HepG2 (cell line): ENCODE measurements around the gene ACTN3. TPM values are rescaled to one million over a fixed set of nuclear protein-coding genes. Genes with fewer than 3 reads are reported as not detected.

Experiments used
- ARNT ChIP-seq: fragments of 450-650 bp; IDR thresholded peaks from 2 replicates; pipeline ENCODE4 v1.6.1; 2017
- CREB1 ChIP-seq, 2 experiments: fragments of 450-650 bp in 1 of 2; IDR thresholded peaks; 2 replicates each; pipeline ENCODE4 v1.6.1; 2016 to 2017; ENCODE audit warnings: control low read depth in 1 of 2, mild to moderate bottlenecking in 1 of 2, missing compliant biosample characterization in 1 of 2, missing genetic modification characterization in 1 of 2
- ESRRA ChIP-seq: sonication (generic); formaldehyde crosslinking; IDR thresholded peaks from 2 replicates; pipeline ENCODE4 v1.5.1; 2020; ENCODE audit warnings: mild to moderate bottlenecking, low read depth, missing genetic modification reagents
- EZH2 ChIP-seq: conservative IDR thresholded peaks from 2 replicates; pipeline ENCODE4 v1.6.1; 2012; ENCODE audit warnings: mild to moderate bottlenecking, low read depth, low read length, moderate library complexity
- GZF1 ChIP-seq: sonication (generic); formaldehyde crosslinking; IDR thresholded peaks from 2 replicates; pipeline ENCODE4 v1.5.1; 2020; ENCODE audit warnings: mild to moderate bottlenecking, missing genetic modification reagents
- HNF4A ChIP-seq: sonication (generic); formaldehyde crosslinking; IDR thresholded peaks from 2 replicates; pipeline ENCODE4 v1.4.0; 2020; ENCODE audit warnings: missing genetic modification reagents
- NAIF1 ChIP-seq: sonication (generic); formaldehyde crosslinking; IDR thresholded peaks from 2 replicates; pipeline ENCODE4 v1.5.0; 2020; ENCODE audit warnings: mild to moderate bottlenecking, missing genetic modification reagents, borderline replicate concordance
- NFKBIZ ChIP-seq: IDR thresholded peaks from 2 replicates; pipeline ENCODE4 v1.6.1; 2018; ENCODE audit warnings: missing genetic modification reagents, missing compliant biosample characterization
- NR2F2 ChIP-seq: IDR thresholded peaks from 2 replicates; pipeline ENCODE4 v1.6.1; 2012; ENCODE audit warnings: low read depth, inconsistent platforms, borderline replicate concordance
- SKI ChIP-seq: fragments of 450-650 bp; IDR thresholded peaks from one replicate; pipeline ENCODE4 v1.6.1; 2018; ENCODE audit warnings: mild to moderate bottlenecking; ENCODE audit not compliant: partially characterized antibody
- SNAPC4 ChIP-seq: sonication (generic); formaldehyde crosslinking; IDR thresholded peaks from 2 replicates; pipeline ENCODE4 v1.4.0; 2020; ENCODE audit warnings: mild to moderate bottlenecking, missing genetic modification reagents
- SP4 ChIP-seq: sonication (generic); formaldehyde crosslinking; IDR thresholded peaks from 2 replicates; pipeline ENCODE4 v1.8.1; 2023; ENCODE audit warnings: mild to moderate bottlenecking, missing genetic modification reagents
- TBX2 ChIP-seq: sonication (generic); formaldehyde crosslinking; IDR thresholded peaks from 2 replicates; pipeline ENCODE4 v1.5.0; 2020; ENCODE audit warnings: missing genetic modification reagents, mild to moderate bottlenecking, borderline replicate concordance
- TSC22D2 ChIP-seq: sonication (generic); formaldehyde crosslinking; IDR thresholded peaks from 2 replicates; pipeline ENCODE4 v1.5.1; 2020; ENCODE audit warnings: missing genetic modification reagents, mild to moderate bottlenecking, borderline replicate concordance
- ZBTB20 ChIP-seq: sonication (generic); formaldehyde crosslinking; IDR thresholded peaks from 2 replicates; pipeline ENCODE4 v1.8.1; 2023; ENCODE audit warnings: missing genetic modification reagents, low read depth, mild to moderate bottlenecking, borderline replicate concordance
- ZBTB3 ChIP-seq: sonication (generic); formaldehyde crosslinking; IDR thresholded peaks from 2 replicates; pipeline ENCODE4 v1.4.0; 2020; ENCODE audit warnings: low read depth, mild to moderate bottlenecking, moderate library complexity, missing genetic modification reagents, borderline replicate concordance
- ZNF275 ChIP-seq: sonication (generic); formaldehyde crosslinking; IDR thresholded peaks from 2 replicates; pipeline ENCODE4 v1.8.0; 2022; ENCODE audit warnings: missing genetic modification reagents, mild to moderate bottlenecking, inconsistent platforms, borderline replicate concordance
- ZNF296 ChIP-seq: sonication (generic); formaldehyde crosslinking; conservative IDR thresholded peaks from 2 replicates; pipeline ENCODE4 v1.5.0; 2020; ENCODE audit warnings: mild to moderate bottlenecking, missing genetic modification reagents
- ZNF331 ChIP-seq: sonication (generic); formaldehyde crosslinking; IDR thresholded peaks from 2 replicates; pipeline ENCODE4 v1.4.0; 2020; ENCODE audit warnings: missing genetic modification reagents
- ZNF383 ChIP-seq: sonication (generic); formaldehyde crosslinking; IDR thresholded peaks from 2 replicates; pipeline ENCODE4 v1.4.0; 2020; ENCODE audit warnings: missing genetic modification reagents, mild to moderate bottlenecking, borderline replicate concordance
- ZNF7 ChIP-seq: IDR thresholded peaks from 2 replicates; pipeline ENCODE4 v1.6.1; 2016; ENCODE audit warnings: missing biosample characterization, missing genetic modification reagents
- ZSCAN12 ChIP-seq: sonication (generic); formaldehyde crosslinking; IDR thresholded peaks from 2 replicates; pipeline ENCODE4 v1.9.0; 2021; ENCODE audit warnings: mild to moderate bottlenecking, missing genetic modification reagents
- polyA plus RNA-seq, 8 experiments: library from polyadenylated mRNA; depleted of rRNA in 3 of 8; stranded (reverse) in 7 of 8; unstranded in 1 of 8; fragments of >200 nt; fragmentation: Illumina TruSeq in 4 of 8; extraction: Trizol in 4 of 8; gene quantifications; 2 replicates each; pipeline versions ENCODE4 v1.2.1 to v1.2.3, GENCODE V29; 2011 to 2016; ENCODE audit warnings: low read depth in 4 of 8, missing spikeins in 1 of 8, mixed read lengths in 1 of 8; ENCODE audit not compliant: insufficient read depth in 1 of 8
- total RNA-seq, 5 experiments: library from RNA; depleted of rRNA; stranded (reverse); fragments of >200 nt; fragmentation: Illumina TruSeq; extraction: Trizol; gene quantifications; 2 replicates each; pipeline ENCODE4 v1.2.3, GENCODE V29; 2016; ENCODE audit warnings: low read depth in 1 of 5
- TF ChIP-seq, protein P1 (sequence below): sonication (generic); formaldehyde crosslinking; IDR thresholded peaks from 2 replicates; pipeline ENCODE4 v1.8.1; 2023; ENCODE audit warnings: mild to moderate bottlenecking, inconsistent platforms, moderate library complexity, missing genetic modification reagents, borderline replicate concordance

ACTN3 gene
- total and polyA plus RNA-seq, 2 of the 13 experiments (the other 11 are each of a cell fraction or from before 2014, with no cell fraction given): 0.04 to 0.09 TPM

- TF ChIP-seq NAIF1 (CRISPR knock-in tag) (no peak), ZBTB3 (CRISPR knock-in tag) (no peak), ZNF331 (CRISPR knock-in tag) (peak; percentile 80), SP4 (CRISPR knock-in tag) (peak; percentile 90), NR2F2 (no peak; the same call in 1 of the 2 replicates), ZNF275 (CRISPR knock-in tag) (0 out of 2 replicates have a peak, but pooled peaks have one; percentile 57), ZSCAN12 (no peak), CREB1 (IDR thresholded peaks at IDR 0.05) (no peak), CREB1 (CRISPR knock-in tag; IDR thresholded peaks at IDR 0.05) (no peak), ZNF296 (no peak), SKI (no peak), TBX2 (CRISPR knock-in tag) (peak; percentile 82), ZNF383 (CRISPR knock-in tag) (no peak), ARNT (no peak), ESRRA (peak; percentile 32; the same call in 1 of the 2 replicates), TSC22D2 (CRISPR knock-in tag) (0 out of 2 replicates have a peak, but pooled peaks have one; percentile 45), SNAPC4 (CRISPR knock-in tag) (no peak), ZNF7 (CRISPR knock-in tag) (no peak), ZBTB20 (CRISPR knock-in tag) (no peak; the same call in 1 of the 2 replicates), EZH2 (no peak), NFKBIZ (CRISPR knock-in tag) (peak; percentile 68; the same call in 1 of the 2 replicates), GZF1 (CRISPR knock-in tag) (no peak), HNF4A (CRISPR knock-in tag) (peak; percentile 38; the same call in 1 of the 2 replicates)
- TF ChIP-seq, protein P1, sequence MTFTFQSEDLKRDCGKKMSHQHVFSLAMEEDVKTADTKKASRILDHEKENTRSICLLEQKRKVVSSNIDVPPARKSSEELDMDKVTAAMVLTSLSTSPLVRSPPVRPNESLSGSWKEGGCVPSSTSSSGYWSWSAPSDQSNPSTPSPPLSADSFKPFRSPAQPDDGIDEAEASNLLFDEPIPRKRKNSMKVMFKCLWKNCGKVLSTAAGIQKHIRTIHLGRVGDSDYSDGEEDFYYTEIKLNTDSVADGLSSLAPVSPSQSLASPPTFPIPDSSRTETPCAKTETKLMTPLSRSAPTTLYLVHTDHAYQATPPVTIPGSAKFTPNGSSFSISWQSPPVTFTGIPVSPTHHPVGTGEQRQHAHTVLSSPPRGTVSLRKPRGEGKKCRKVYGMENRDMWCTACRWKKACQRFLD (CRISPR knock-in tag): no peak
Observed at GRCh38 chr11:66510271-66510989, 36.3 kb upstream of the ACTN3 start, which contains the start of gene BBS1 (continued).
